Panc1 (cell line): ENCODE data around the gene CHCHD10.

Source experiments
- POLR2AphosphoS5 ChIP-seq: IDR thresholded peaks from 2 replicates; pipeline ENCODE4 v1.6.1; 2012; ENCODE audit warnings: mild to moderate bottlenecking, low read depth, low read length, moderate library complexity
- SIN3A ChIP-seq: IDR thresholded peaks from 2 replicates; pipeline ENCODE4 v1.6.1; 2012; ENCODE audit warnings: low read depth, mild to moderate bottlenecking, low read length, moderate library complexity, borderline replicate concordance; ENCODE audit not compliant: insufficient read depth
- TF ChIP-seq, protein P1 (sequence below): fragments of 450-650 bp; IDR thresholded peaks from 2 replicates; pipeline ENCODE4 v1.5.1; 2017; ENCODE audit warnings: mild to moderate bottlenecking
- TF ChIP-seq, protein P2 (sequence below), 2 experiments: IDR thresholded peaks; 2 replicates each; pipeline ENCODE4 v1.6.1; 2011 to 2012; ENCODE audit warnings: low read depth in 2 of 2, control low read depth in 1 of 2, low read length in 1 of 2, mild to moderate bottlenecking in 1 of 2, moderate library complexity in 1 of 2; ENCODE audit not compliant: insufficient read depth in 1 of 2

DNA sequence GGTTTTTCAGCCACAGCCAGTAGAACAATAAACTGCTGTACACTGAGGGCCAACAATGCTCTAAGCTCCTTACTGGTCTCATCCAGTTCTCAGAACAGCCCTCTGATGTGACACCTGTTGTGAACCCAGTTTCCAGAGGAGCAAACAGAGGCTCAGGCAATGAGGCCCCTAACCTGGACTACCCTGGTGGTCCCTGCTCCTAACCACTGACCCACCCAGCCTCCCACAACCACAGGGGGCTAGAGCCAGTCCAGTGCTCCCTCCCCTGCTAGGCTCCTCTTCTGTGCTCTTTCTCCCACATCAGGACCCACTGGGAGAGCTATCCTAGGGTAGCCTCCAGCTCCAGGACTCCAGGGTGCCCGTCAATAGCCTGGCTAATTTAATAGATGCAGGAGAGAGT is 14.9 kb upstream of the CHCHD10 start:
- TF ChIP-seq, protein P1, sequence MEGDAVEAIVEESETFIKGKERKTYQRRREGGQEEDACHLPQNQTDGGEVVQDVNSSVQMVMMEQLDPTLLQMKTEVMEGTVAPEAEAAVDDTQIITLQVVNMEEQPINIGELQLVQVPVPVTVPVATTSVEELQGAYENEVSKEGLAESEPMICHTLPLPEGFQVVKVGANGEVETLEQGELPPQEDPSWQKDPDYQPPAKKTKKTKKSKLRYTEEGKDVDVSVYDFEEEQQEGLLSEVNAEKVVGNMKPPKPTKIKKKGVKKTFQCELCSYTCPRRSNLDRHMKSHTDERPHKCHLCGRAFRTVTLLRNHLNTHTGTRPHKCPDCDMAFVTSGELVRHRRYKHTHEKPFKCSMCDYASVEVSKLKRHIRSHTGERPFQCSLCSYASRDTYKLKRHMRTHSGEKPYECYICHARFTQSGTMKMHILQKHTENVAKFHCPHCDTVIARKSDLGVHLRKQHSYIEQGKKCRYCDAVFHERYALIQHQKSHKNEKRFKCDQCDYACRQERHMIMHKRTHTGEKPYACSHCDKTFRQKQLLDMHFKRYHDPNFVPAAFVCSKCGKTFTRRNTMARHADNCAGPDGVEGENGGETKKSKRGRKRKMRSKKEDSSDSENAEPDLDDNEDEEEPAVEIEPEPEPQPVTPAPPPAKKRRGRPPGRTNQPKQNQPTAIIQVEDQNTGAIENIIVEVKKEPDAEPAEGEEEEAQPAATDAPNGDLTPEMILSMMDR: no peak
- TF ChIP-seq POLR2AphosphoS5 (no peak), SIN3A (no peak)
- TF ChIP-seq, protein P2, sequence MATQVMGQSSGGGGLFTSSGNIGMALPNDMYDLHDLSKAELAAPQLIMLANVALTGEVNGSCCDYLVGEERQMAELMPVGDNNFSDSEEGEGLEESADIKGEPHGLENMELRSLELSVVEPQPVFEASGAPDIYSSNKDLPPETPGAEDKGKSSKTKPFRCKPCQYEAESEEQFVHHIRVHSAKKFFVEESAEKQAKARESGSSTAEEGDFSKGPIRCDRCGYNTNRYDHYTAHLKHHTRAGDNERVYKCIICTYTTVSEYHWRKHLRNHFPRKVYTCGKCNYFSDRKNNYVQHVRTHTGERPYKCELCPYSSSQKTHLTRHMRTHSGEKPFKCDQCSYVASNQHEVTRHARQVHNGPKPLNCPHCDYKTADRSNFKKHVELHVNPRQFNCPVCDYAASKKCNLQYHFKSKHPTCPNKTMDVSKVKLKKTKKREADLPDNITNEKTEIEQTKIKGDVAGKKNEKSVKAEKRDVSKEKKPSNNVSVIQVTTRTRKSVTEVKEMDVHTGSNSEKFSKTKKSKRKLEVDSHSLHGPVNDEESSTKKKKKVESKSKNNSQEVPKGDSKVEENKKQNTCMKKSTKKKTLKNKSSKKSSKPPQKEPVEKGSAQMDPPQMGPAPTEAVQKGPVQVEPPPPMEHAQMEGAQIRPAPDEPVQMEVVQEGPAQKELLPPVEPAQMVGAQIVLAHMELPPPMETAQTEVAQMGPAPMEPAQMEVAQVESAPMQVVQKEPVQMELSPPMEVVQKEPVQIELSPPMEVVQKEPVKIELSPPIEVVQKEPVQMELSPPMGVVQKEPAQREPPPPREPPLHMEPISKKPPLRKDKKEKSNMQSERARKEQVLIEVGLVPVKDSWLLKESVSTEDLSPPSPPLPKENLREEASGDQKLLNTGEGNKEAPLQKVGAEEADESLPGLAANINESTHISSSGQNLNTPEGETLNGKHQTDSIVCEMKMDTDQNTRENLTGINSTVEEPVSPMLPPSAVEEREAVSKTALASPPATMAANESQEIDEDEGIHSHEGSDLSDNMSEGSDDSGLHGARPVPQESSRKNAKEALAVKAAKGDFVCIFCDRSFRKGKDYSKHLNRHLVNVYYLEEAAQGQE (IDR thresholded peaks at IDR 0.05; ENCODE audit: insufficient read depth in 1 of 2, low read depth in 2 of 2, low read length in 1 of 2): no peak
